Fibroblast of pulmonary artery (primary cell): ENCODE data around the gene PELI1.

Experiments
- DNase-seq: peaks from one replicate; pipeline ENCODE4 v3.0.0-alpha.2; 2010; ENCODE audit warnings: low read depth
- H3K4me3 ChIP-seq: replicated peaks from 2 replicates; pipeline ENCODE4 v1.5.1; 2011; ENCODE audit warnings: low read depth, mild to moderate bottlenecking, control low read depth, low read length, moderate library complexity
- CTCF ChIP-seq: IDR thresholded peaks from 2 replicates; pipeline ENCODE4 v1.5.1; 2011; ENCODE audit warnings: mild to moderate bottlenecking, control low read depth, low read length, inconsistent platforms; ENCODE audit errors: missing control alignments

Gene PELI1

GRCh38 chr2:64067326-64067725 is 76.9 kb downstream of the PELI1 start:
- no peak for TF ChIP-seq CTCF
- H3K4me3 ChIP-seq, result no peak overlapping the region
- peak; percentile 23 for DNase-seq

- no peak for DNase-seq
- H3K4me3 ChIP-seq, result no peak overlapping the region
- TF ChIP-seq CTCF, result no peak
These were observed 78.7 kb downstream of the PELI1 start for GRCh38 chr2:64065516-64065915.

DNA sequence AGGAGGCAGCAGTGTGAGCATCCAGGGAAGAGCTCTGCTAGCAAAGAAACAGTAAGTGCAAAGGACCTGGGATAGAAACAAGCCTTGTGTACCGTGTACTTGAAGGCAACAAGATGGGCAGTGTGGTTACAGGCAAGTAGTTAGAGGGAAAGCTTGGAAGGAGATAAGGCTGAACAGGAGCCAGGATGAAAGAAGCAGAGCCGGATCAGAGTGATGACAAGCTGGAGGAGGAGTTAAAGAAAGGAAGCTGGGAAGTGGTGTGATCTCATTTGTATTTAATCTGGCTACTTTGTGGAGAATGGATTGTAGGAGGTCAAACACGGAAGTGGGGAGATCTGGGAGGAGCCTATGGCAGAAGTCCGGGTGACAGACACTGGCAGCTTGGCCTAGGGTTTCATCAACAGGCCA is 80.3 kb downstream of the PELI1 start:
- H3K4me3 ChIP-seq, result peak overlapping the region; percentile 28
- no peak for TF ChIP-seq CTCF
- peak; percentile 96 for DNase-seq

- no peak overlapping the region for H3K4me3 ChIP-seq
- no peak for TF ChIP-seq CTCF
- no peak for DNase-seq
These were observed 80.8 kb downstream of the PELI1 start for GRCh38 chr2:64063454-64063853.

- no peak overlapping the region for H3K4me3 ChIP-seq
- peak; percentile 65 for DNase-seq
- no peak for TF ChIP-seq CTCF
These were observed 81.4 kb downstream of the PELI1 start for GRCh38 chr2:64062840-64063239.

- no peak overlapping the region for H3K4me3 ChIP-seq
- DNase-seq, result no peak
These were observed 85.0 kb downstream of the PELI1 start for GRCh38 chr2:64059270-64059669.

GRCh38 chr2:64056021-64056420 is 88.2 kb downstream of the PELI1 start:
- TF ChIP-seq CTCF, result no peak
- no peak overlapping the region for H3K4me3 ChIP-seq
- DNase-seq, result no peak

More at GRCh38 chr2:64059270-64059669, 85.0 kb downstream of the PELI1 start:
- no peak for TF ChIP-seq CTCF
